ENCODE results near the gene RTN1.

DNA sequence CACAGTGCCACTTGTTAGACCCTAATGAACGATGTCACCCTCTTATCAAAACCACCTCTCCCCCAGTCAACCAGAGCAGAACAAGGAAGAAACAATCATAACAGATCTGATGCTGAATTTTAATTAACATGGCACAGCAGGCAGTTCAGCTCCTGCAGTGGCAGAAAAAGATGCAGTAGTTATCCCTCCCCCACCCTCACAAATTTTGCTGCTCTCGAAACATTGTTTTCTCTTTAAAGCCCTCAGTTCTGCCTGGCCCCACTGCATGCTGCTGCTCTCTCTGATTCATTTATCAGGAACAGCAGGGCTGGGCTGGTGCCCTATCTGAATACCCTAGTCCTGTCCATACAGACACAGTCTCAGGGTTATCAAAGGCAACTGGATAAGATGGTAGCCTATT is 306.2 kb downstream of the RTN1 start:
- TF ChIP-seq, protein P1, sequence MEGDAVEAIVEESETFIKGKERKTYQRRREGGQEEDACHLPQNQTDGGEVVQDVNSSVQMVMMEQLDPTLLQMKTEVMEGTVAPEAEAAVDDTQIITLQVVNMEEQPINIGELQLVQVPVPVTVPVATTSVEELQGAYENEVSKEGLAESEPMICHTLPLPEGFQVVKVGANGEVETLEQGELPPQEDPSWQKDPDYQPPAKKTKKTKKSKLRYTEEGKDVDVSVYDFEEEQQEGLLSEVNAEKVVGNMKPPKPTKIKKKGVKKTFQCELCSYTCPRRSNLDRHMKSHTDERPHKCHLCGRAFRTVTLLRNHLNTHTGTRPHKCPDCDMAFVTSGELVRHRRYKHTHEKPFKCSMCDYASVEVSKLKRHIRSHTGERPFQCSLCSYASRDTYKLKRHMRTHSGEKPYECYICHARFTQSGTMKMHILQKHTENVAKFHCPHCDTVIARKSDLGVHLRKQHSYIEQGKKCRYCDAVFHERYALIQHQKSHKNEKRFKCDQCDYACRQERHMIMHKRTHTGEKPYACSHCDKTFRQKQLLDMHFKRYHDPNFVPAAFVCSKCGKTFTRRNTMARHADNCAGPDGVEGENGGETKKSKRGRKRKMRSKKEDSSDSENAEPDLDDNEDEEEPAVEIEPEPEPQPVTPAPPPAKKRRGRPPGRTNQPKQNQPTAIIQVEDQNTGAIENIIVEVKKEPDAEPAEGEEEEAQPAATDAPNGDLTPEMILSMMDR (IDR thresholded peaks at IDR 0.05) = no peak
- TF ChIP-seq POLR2A (IDR thresholded peaks at IDR 0.05) (no peak), EP300 (IDR thresholded peaks at IDR 0.05) (no peak), POLR2AphosphoS5 (IDR thresholded peaks at IDR 0.05) (no peak)

Measured in upper lobe of left lung (tissue), 4 donors.